ENCODE results near the gene DNM2.

DNA sequence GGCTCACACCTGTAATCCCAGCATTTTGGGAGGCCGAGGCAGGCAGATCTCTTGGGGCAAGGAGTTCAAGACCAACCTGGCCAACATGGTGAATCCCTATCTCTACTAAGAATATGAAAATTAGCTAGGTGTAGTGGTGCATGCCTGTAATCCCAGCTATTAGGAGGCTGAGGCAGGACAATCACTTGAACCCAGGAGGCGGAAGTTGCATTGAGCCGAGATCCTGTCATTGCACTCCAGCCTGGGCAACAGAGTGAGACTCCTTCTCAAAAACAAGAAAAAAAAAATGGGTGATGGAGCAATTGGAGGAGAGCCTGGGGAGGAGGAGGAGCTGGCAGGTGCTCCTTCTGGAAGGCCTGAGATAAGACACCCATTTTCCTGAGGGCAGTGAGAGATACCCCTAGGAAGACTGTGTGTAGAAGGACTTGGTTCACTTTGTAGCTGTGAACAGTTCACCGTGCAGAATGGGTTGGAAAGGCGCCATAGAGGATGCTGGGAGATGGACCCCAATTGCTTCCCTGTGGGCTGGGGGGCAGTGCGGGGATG, 144.8 kb downstream of the DNM2 start:
- TF ChIP-seq, protein P1, sequence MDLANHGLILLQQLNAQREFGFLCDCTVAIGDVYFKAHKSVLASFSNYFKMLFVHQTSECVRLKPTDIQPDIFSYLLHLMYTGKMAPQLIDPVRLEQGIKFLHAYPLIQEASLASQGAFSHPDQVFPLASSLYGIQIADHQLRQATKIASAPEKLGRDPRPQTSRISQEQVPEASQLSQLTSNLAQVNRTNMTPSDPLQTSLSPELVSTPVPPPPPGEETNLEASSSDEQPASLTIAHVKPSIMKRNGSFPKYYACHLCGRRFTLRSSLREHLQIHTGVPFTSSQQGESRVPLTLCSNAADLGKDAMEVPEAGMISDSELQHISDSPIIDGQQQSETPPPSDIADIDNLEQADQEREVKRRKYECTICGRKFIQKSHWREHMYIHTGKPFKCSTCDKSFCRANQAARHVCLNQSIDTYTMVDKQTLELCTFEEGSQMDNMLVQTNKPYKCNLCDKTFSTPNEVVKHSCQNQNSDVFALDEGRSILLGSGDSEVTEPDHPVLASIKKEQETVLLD (IDR thresholded peaks at IDR 0.05): no peak
- no peak for TF ChIP-seq ZFP36 (IDR thresholded peaks at IDR 0.05; ENCODE audit: low read depth, low read length, partially characterized antibody)
- no peak for TF ChIP-seq YY1 (IDR thresholded peaks at IDR 0.05; ENCODE audit: borderline replicate concordance in 1 of 3, control insufficient read depth in 1 of 3, extremely low read depth in 1 of 3, insufficient read depth in 3 of 3, insufficient read length in 1 of 3, insufficient replicate concordance in 2 of 3, low read depth in 1 of 3, low read length in 2 of 3)
